ENCODE results near the gene CD3D.

The CD3D gene

DNA sequence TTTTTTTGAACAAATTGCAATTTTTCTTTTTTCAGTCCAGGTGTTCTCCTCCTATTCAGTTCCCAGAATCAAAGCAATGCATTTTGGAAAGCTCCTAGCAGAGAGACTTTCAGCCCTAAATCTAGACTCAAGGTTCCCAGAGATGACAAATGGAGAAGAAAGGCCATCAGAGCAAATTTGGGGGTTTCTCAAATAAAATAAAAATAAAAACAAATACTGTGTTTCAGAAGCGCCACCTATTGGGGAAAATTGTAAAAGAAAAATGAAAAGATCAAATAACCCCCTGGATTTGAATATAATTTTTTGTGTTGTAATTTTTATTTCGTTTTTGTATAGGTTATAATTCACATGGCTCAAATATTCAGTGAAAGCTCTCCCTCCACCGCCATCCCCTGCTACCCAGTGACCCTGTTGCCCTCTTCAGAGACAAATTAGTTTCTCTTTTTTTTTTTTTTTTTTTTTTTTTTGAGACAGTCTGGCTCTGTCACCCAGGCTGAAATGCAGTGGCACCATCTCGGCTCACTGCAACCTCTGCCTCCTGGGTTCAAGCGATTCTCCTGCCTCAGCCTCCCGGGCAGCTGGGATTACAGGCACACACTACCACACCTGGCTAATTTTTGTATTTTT is 10.7 kb upstream of the CD3D start:
- Mint-ChIP-seq H3K9me3 (no peaks in the 10 kb centered on the region), H3K27ac (peak overlapping the region; percentile 80)
- ATAC-seq: no peak

DNA sequence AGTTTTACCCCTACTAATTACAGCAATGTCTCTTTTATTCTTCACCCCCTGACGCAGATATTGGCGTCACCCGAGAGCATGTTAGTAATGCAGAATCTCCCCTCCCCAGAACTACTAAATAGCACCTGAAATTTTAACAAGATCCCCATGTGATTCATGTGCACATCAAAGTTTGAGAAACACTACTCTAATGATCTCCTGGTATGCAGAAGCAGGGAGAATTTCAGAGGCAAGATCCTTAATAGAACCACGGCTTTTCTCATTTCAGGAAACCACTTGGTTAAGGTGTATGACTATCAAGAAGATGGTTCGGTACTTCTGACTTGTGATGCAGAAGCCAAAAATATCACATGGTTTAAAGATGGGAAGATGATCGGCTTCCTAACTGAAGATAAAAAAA is 7.0 kb upstream of the CD3D start:
- H3K4me3 Mint-ChIP-seq: no peak overlapping the region
- peaks cover 57% of the 10 kb centered on the region for H3K36me3 Mint-ChIP-seq (ENCODE audit: low read depth)
- H3K4me1 Mint-ChIP-seq: peaks cover 50% of the 10 kb centered on the region
- H3K9me3 Mint-ChIP-seq: no peaks in the 10 kb centered on the region
- H3K27ac Mint-ChIP-seq: peak overlapping the region; percentile 34
- DNase-seq: no peak
- no peak for ATAC-seq
- no peaks in the 10 kb centered on the region for H3K27me3 Mint-ChIP-seq

More for the DNA sequence above, 10.7 kb upstream of the CD3D start:
- Mint-ChIP-seq H3K4me1 (peaks cover 23% of the 10 kb centered on the region), H3K36me3 (ENCODE audit: low read depth) (peaks cover 35% of the 10 kb centered on the region), H3K27me3 (no peaks in the 10 kb centered on the region), H3K4me3 (no peak overlapping the region)
- DNase-seq: no peak

DNA sequence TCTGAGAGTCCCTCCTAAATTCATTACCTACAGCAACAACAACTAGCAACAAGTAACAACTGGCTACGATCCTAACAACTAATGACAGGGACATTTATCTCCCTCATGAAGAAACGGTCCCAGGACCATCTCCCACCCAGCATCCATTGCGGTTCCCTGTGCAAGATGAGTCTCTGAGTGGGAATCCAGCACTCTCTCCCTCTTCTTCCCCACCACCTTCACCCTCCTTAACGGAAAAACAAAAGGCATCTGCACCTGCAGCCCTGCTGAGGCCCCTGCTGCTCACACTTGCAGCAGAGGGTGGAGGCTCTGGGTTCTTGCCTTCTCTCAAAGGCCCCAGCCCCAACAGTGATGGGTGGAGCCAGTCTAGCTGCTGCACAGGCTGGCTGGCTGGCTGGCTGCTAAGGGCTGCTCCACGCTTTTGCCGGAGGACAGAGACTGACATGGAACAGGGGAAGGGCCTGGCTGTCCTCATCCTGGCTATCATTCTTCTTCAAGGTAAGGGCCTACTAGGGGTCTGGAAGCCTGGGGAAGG is 1.5 kb upstream of the CD3D start, which contains the start of gene CD3G:
Gene CD3G, plus strand, starts transcription at position 364 of the 535 bp plus-strand sequence. Its CDS starts 80 bp downstream, at position 444.
- H3K36me3 Mint-ChIP-seq (ENCODE audit: low read depth): peaks cover 58% of the 10 kb centered on the region
- no peaks in the 10 kb centered on the region for H3K27me3 Mint-ChIP-seq
- peak; percentile 72 for ATAC-seq
- peak within 1 kb of the TSS; percentile 92 for H3K27ac Mint-ChIP-seq
- peak; percentile 69 for DNase-seq
- H3K4me3 Mint-ChIP-seq: peak within 1 kb of the TSS; percentile 88
- H3K9me3 Mint-ChIP-seq: no peaks in the 10 kb centered on the region
- H3K4me1 Mint-ChIP-seq: peaks cover 60% of the 10 kb centered on the region

DNA sequence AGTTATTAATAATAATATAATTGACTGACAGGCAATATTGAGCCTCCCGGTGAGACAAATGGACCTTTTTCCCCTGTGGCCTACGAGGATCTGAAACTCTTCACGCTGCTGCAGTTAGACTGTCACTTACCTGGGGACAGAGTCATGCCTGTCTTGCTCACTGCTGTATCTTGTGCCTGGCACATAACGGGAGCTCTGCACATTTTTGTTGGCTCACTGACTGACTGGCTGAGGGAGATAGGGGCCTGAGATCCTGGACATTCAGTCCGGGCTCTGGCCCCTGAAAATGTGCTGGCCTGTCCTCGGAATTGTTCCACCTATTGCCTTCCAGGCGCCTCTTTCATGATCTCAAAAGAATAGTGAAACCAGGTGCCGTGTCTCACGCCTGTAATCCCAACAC is 743 bp upstream of the CD3D start:
- peak overlapping the region; percentile 88 for H3K4me3 Mint-ChIP-seq
- H3K9me3 Mint-ChIP-seq: no peaks in the 10 kb centered on the region
- H3K27me3 Mint-ChIP-seq: no peaks in the 10 kb centered on the region
- H3K36me3 Mint-ChIP-seq (ENCODE audit: low read depth): peaks cover 59% of the 10 kb centered on the region
- peak; percentile 33 for DNase-seq
- H3K4me1 Mint-ChIP-seq: peaks cover 60% of the 10 kb centered on the region
- peak; percentile 12 for ATAC-seq
- peak overlapping the region; percentile 92 for H3K27ac Mint-ChIP-seq

DNA sequence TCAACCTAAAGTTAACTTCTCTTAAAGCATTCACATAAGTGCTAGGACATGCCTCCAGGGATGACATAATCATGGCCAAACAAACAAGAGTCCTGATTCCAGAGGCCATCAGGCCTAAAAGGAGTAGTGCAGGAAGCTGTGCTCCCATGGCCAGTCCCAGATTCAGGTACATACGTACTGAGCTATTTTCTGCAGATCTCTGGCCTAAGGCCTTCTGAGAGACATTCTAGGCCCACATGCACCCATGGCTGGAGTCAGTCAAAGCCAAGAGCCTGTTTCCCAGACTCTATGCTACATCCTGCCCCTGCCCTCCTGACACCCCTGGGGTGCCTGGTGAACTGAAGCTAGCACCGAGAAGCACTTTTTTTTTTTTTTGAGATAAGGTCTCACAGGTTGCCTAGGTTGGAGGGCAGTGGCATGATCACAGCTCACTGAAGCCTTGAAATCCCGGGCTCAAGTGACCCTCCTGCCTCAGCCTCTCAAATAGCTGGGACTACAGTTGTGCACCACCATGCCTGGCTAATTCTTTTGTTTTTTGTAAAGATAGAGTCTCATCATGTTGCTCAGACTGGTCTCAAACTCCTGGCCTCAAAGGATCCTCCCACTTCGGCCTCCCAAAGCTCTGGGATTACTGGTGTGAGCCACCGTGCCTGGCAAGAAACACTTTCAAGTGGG is 553 bp downstream of the CD3D start:
- DNase-seq: no peak
- Mint-ChIP-seq H3K4me3 (peak overlapping the region; percentile 88), H3K9me3 (no peaks in the 10 kb centered on the region), H3K4me1 (peaks cover 56% of the 10 kb centered on the region), H3K36me3 (ENCODE audit: low read depth) (peaks cover 63% of the 10 kb centered on the region), H3K27ac (peak overlapping the region; percentile 92), H3K27me3 (no peaks in the 10 kb centered on the region)
- no peak for ATAC-seq

DNA sequence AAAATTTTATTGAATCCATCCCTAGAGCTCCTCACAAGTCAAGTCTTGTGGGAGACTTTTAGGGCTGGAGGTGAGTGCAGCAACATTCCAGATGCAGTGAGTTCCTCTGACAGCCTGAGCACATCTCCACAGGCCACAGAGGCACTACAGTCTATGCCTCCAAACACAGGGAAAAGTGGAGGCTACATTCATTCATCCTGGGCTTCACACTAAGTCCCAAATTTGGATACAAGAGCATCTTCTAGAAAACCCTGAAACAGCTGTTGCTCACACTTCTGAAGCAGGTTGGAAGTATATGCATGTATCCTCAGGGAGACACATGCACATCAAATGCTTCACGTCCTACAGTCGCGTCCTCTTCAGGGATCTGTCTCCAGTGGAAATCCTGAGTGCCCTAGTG is 1.2 kb downstream of the CD3D start:
- Mint-ChIP-seq H3K27me3 (no peaks in the 10 kb centered on the region), H3K9me3 (no peaks in the 10 kb centered on the region), H3K4me3 (peak overlapping the region; percentile 88), H3K36me3 (ENCODE audit: low read depth) (peaks cover 62% of the 10 kb centered on the region), H3K4me1 (peaks cover 55% of the 10 kb centered on the region), H3K27ac (peak overlapping the region; percentile 92)
- DNase-seq (no peak), ATAC-seq (no peak)

DNA sequence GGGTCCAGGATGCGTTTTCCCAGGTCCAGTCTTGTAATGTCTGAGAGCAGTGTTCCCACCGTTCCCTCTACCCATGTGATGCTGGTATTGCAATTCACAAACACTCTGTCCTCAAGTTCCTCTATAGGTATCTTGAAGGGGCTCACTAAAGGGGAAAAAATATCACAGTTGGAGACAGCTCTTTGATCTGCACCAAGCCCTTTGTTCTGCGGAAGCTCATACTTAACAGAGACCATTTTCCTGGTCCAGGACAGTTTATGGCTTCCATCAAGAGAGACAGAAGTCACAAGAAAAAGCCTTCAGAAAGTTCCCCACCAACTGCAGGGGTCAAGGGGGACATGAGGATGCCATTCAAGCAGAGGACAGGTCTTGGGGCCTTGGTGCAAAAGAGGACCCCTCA is 2.1 kb downstream of the CD3D start:
- peak overlapping the region; percentile 88 for H3K4me3 Mint-ChIP-seq
- H3K27me3 Mint-ChIP-seq: no peaks in the 10 kb centered on the region
- ATAC-seq (no peak), DNase-seq (no peak)
- peaks cover 54% of the 10 kb centered on the region for H3K4me1 Mint-ChIP-seq
- peak overlapping the region; percentile 92 for H3K27ac Mint-ChIP-seq
- H3K36me3 Mint-ChIP-seq (ENCODE audit: low read depth): peaks cover 57% of the 10 kb centered on the region
- H3K9me3 Mint-ChIP-seq: no peaks in the 10 kb centered on the region

DNA sequence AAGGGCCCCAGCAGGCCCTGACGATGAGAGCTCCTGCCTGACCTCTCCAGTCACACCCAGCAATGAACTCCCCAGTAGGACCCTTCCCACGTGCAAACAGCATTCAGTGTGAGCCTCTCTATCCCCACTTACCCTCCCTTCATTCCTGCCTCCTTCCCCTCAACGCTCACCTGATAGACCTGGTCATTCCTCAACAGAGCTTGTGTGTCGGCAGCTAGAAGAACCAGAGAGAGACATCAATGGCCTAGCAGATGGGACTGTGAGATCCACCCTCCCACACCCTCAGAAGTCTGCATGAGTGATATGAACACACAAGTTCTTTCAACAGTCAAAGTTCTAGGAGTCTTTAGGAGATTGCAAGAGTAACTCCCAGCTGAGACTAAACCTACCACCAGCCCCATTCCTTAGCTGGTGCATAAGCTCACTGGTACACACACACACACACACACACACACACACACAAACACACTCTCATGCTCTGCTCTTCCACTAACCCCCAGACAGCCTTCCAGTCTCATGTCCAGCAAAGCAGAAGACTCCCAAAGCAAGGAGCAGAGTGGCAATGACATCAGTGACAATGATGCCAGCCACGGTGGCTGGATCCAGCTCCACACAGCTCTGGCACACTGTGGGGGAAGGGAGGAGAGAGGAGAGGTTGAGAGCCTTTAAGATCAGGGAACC is 3.1 kb downstream of the CD3D start:
- no peaks in the 10 kb centered on the region for H3K27me3 Mint-ChIP-seq
- DNase-seq: no peak
- H3K4me1 Mint-ChIP-seq: peaks cover 58% of the 10 kb centered on the region
- no peaks in the 10 kb centered on the region for H3K9me3 Mint-ChIP-seq
- no peak for ATAC-seq
- H3K36me3 Mint-ChIP-seq (ENCODE audit: low read depth): peaks cover 51% of the 10 kb centered on the region
- peak overlapping the region; percentile 92 for H3K27ac Mint-ChIP-seq
- H3K4me3 Mint-ChIP-seq: peak overlapping the region; percentile 88

DNA sequence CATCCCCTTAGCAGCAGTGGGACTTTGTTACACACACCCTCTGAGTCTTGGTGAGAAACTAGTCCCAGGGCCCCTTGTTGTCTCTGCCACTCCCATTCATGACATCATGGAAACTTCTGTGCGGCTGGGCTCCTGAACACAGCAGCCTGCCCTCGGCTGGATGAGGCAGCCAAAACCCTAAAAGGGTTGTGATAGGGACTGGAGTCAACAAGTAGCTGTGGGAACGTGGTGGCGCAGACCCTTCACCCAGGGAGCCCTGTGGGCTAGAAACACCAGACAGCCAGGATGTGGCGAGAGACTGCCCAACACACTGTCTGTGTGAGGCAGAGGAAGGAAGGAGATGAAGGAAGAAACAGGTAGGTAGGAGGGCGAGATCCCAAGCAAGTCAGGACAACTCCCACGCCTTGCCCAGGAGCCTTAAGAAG is 3.9 kb downstream of the CD3D start:
- Mint-ChIP-seq H3K9me3 (no peaks in the 10 kb centered on the region), H3K27ac (peak overlapping the region; percentile 92), H3K4me3 (peak overlapping the region; percentile 88), H3K27me3 (no peaks in the 10 kb centered on the region), H3K4me1 (peaks cover 56% of the 10 kb centered on the region), H3K36me3 (ENCODE audit: low read depth) (peaks cover 51% of the 10 kb centered on the region)
- ATAC-seq (peak; percentile 76), DNase-seq (peak; percentile 87)

DNA sequence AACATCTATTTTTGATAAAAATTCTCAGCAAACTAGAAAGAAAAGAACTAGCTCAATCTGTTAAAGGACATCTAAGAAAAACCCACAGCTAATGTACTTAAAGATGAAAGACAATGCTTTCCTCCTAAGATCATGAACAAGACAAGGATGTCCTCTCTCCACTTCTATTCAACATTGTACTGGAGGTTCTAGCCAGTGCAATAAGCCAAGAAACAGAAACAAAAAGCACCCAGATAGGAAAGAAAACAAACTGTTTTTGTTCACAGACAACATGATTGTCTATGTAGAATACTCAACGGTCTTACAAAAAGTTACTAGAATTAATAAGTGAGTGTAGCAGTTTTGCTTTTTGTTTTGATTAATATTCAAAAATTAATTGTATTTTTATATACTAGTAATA is 7.8 kb downstream of the CD3D start:
- no peaks in the 10 kb centered on the region for H3K27me3 Mint-ChIP-seq
- peaks cover 49% of the 10 kb centered on the region for H3K4me1 Mint-ChIP-seq
- peak overlapping the region; percentile 70 for H3K27ac Mint-ChIP-seq
- H3K4me3 Mint-ChIP-seq: peak overlapping the region; percentile 35
- ATAC-seq: no peak
- DNase-seq: no peak
- peaks cover 29% of the 10 kb centered on the region for H3K36me3 Mint-ChIP-seq (ENCODE audit: low read depth)
- no peaks in the 10 kb centered on the region for H3K9me3 Mint-ChIP-seq

DNA sequence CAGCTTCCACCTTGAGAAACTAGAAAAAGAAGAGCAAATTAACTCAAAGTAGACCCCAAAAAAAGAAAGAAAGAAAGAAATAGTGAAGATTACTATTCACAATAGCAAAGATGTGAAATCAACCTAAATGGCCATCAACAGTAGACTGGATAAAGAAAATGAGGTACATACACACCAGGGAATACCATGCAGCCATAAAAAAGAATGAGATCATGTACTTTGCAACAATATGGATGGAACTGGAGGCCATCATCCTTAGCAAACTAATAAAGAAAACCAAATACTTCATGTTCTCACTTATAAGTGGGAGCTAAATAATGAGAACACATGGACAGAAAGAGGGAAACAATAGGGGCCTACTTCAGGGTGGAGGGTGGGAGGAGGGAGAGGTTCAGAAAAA is 13.8 kb downstream of the CD3D start:
- DNase-seq (no peak), ATAC-seq (no peak)
- peaks cover 5% of the 10 kb centered on the region for H3K36me3 Mint-ChIP-seq (ENCODE audit: low read depth)
- peaks cover 8% of the 10 kb centered on the region for H3K4me1 Mint-ChIP-seq
- no peaks in the 10 kb centered on the region for H3K27me3 Mint-ChIP-seq
- H3K9me3 Mint-ChIP-seq: no peaks in the 10 kb centered on the region
- H3K27ac Mint-ChIP-seq: no peak overlapping the region
- no peak overlapping the region for H3K4me3 Mint-ChIP-seq

DNA sequence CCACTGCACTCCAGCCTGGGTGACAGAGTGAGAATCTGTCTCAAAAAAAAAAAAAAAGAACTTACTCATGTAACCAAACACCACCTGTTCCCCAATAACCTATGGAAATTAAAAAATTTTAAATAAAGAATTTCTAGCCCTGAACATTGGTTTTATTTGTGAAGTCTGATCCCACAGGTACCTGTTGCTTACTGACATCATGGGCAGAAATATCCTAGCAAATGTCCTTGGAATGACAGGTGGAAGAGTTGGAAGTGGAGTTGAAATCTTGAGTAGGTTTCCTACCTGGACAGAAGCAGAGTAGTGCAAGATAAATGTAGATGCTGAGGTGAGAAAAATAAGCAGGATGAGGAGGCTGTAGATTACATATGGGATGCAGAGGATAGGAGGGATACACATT is 17.2 kb downstream of the CD3D start:
- ATAC-seq (no peak), DNase-seq (no peak)
- H3K36me3 Mint-ChIP-seq (ENCODE audit: low read depth): peaks cover 6% of the 10 kb centered on the region
- no peaks in the 10 kb centered on the region for H3K27me3 Mint-ChIP-seq
- no peak overlapping the region for H3K4me3 Mint-ChIP-seq
- no peak overlapping the region for H3K27ac Mint-ChIP-seq
- H3K4me1 Mint-ChIP-seq: peaks cover 23% of the 10 kb centered on the region
- H3K9me3 Mint-ChIP-seq: no peaks in the 10 kb centered on the region

DNA sequence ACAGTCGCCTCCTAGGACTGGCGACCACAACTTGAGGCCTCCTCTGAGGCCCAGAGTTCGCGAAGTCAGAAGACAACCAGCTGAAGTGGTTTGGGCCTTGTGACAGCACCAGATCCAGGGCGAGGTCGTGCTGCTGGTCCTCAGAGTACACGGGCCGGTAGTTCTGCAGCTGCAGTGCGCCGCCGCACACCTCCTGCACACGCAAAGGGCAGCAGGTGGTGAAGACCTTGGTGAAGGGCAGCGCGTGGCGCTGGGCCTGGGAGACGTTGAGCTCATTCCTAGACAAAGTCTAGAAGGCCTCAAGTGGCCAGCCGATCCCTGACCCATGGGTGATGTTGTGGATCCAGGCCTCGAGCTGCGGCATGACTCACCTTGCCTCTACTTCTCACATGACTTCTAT is 19.8 kb downstream of the CD3D start:
- H3K27ac Mint-ChIP-seq: no peak overlapping the region
- H3K4me3 Mint-ChIP-seq: no peak overlapping the region
- no peaks in the 10 kb centered on the region for H3K27me3 Mint-ChIP-seq
- ATAC-seq: no peak
- peaks cover 3% of the 10 kb centered on the region for H3K36me3 Mint-ChIP-seq (ENCODE audit: low read depth)
- H3K9me3 Mint-ChIP-seq: no peaks in the 10 kb centered on the region
- DNase-seq: no peak
- peaks cover 46% of the 10 kb centered on the region for H3K4me1 Mint-ChIP-seq

DNA sequence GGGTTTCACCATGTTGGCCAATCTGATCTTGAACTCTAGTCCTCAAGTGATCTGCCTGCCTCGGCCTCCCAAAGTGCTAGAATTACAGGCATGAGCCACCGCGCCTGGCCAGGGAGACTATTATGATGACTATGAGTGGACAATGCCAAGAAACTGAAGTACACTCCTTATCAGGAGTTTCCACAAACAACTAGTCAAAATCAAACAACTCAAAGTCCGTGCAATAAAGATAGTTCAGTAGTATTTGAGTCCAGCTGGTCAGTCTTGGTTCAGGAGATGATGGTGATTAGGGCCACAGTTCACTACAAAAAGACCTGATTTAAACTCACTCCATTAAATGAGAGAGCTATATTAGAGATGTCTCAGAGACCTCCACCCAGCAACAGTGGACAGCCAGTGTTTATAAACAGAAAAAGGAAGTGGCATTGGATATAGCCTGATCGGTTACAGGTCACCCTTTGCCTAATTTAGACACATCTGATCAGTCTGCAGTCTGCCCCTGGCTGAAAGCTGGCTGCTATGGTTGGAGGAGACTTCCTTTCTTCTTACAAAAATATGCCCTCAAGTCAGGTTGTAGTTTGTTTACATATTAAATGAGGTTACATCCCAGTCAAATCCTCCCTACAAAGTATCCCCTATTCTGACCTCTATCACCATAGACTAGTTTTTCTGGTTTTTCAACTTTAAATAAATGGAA is 21.0 kb downstream of the CD3D start:
- peaks cover 56% of the 10 kb centered on the region for H3K4me1 Mint-ChIP-seq
- H3K36me3 Mint-ChIP-seq (ENCODE audit: low read depth): peaks cover 10% of the 10 kb centered on the region
- ATAC-seq (no peak), DNase-seq (no peak)
- H3K9me3 Mint-ChIP-seq: no peaks in the 10 kb centered on the region
- no peak overlapping the region for H3K4me3 Mint-ChIP-seq
- H3K27me3 Mint-ChIP-seq: no peaks in the 10 kb centered on the region
- peak overlapping the region; percentile 41 for H3K27ac Mint-ChIP-seq

Measured in activated naive CD8-positive, alpha-beta T cell treated with anti-CD3 and anti-CD28 coated beads, Interleukin-2, amount 50 U/mL, for 24 hours (primary cell).